ENCODE data around the gene ZNF532. TPM values are rescaled to one million over a fixed set of nuclear protein-coding genes. Genes with fewer than 3 reads are reported as not detected.
"Not testable (repeated sequence)": the region's sequence is repeated elsewhere in the genome, so short reads cannot be mapped to it uniquely, and the experiment has no call there.

ZNF532 gene
- total RNA-seq, 1 donor from 2014 or later: 33.1 TPM

DNA sequence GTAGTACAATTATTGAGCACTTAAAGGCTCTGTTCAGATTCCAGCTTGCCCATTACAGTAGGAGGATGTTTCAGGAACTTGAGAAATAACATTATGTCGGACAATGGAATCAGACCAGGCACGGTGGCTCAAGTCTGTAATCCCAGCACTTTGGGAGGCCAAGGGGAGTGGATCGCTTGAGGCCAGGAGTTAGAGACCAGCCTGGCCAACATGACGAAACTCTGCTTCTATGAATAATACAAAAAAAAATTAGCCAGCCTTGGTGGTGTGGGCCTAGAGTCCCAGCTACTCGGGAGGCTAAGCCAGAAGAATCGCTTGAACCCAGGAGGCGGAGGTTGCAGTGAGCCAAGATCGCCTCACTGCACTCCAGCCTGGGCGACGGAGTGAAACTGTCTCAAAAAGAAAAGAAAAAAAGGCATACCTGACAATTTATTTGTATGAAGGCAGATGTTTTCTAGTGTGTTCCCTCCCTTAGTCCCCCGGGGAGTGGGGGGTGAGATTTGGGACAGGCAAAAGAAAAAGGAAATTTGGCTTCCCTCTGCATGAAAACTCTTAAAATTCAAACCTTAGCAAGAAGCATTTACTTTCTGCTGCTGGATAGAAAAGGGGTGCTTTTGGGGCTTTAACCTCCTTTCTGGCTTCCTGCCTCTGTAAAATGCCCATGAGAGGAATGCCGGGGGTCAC, 13.7 kb upstream of the ZNF532 start:
- no peak for DNase-seq (ENCODE audit: low read depth in 2 of 2)

DNA sequence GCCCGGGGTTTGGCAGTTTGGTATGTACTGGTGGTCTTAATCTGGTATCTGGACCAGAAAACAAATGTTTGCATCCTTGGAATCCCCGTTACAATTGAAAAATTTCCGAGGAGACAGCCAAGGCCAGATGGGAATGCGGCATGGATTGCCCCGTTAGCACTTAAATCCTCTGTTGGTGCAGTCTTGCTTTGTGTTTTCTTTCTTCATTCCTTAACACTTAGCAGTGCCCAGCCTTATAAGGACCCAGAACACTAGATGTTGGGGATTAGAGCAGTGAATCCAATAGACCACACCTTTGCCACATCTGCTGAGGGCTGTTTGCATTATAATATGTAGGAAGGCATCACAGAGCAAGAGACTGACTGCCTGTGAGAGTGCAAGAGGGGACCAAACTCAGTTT, 12.8 kb upstream of the ZNF532 start:
- no peak for DNase-seq (ENCODE audit: low read depth in 2 of 2)

DNA sequence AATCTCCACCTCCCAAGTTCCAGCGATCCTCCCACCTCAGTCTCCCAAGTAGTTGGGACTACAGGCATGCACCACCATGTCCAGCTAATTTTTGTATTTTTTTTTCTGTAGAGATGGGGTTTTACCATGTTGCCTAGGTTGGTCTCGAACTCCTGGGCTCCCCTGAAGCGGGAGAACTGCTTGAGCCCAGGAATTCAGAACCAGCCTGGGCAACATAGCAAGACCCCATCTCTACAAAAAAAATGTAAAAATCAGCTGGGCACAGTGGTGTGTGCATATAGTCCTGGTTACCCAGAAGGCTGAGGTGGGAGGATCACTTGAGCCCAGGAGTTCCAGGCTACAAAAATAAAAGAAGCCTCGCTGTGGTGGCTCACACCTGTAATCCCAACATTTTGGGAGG, 12.0 kb upstream of the ZNF532 start:
- DNase-seq (ENCODE audit: low read depth in 2 of 2): no peak

DNA sequence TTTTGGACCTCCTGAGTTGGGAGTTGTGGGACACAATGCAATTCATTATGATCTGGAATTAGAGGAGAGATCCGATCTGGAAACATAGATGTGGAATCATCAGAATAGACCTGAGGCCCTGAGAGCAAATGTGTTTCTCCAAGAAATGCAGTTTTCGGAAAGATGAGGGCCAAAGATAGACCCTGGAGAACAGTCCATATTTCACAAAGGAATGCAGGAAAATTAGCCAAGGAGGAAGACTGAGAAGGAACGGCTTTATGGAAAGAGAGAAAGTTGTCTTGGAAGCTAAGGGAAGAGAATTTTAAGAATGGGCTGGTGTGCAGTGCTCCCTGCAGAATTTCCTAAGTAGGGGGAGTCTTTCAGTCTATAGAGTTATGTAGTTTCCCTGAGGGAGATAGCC, 11.1 kb upstream of the ZNF532 start:
- no peak for DNase-seq (ENCODE audit: low read depth in 2 of 2)

DNA sequence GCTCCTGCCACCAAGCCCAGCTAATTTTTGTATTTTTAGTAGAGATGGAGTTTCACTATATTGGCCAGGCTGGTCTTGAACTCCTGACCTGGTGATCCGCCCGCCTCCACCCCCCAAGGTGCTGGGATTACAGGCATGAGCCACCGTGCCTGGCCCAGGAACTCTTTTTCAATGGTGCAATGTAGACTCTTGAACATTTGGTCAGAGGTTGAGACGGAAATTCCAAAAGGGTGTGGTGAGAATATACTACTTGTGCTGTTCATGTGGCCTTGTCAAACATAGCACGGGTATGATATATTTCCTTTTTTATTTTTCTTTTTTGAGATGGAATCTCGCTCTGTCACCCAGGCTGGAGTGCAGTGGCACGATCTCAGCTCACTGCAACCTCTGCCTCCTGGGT, 9.2 kb upstream of the ZNF532 start:
- DNase-seq (ENCODE audit: low read depth in 2 of 2): not testable (repeated sequence)

DNA sequence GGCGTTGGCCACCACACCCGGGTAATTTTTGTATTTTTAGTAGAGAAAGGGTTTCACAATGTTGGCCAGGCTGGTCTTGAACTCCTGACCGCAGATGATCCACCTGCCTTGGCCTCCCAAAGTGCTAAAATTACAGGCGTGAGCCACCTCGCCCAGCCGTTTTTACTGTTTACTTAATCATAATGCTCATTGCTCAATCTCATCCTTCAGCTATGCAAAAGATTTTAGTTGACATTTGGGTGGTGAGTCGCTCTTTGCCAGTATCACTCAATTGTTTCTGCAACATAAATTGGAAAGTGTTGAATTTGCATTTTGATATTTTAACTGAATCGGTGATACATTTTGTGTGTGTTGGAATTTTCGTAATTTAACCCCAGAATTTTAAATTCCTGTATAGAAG, 7.8 kb upstream of the ZNF532 start:
- no peak for DNase-seq (ENCODE audit: low read depth in 2 of 2)

DNA sequence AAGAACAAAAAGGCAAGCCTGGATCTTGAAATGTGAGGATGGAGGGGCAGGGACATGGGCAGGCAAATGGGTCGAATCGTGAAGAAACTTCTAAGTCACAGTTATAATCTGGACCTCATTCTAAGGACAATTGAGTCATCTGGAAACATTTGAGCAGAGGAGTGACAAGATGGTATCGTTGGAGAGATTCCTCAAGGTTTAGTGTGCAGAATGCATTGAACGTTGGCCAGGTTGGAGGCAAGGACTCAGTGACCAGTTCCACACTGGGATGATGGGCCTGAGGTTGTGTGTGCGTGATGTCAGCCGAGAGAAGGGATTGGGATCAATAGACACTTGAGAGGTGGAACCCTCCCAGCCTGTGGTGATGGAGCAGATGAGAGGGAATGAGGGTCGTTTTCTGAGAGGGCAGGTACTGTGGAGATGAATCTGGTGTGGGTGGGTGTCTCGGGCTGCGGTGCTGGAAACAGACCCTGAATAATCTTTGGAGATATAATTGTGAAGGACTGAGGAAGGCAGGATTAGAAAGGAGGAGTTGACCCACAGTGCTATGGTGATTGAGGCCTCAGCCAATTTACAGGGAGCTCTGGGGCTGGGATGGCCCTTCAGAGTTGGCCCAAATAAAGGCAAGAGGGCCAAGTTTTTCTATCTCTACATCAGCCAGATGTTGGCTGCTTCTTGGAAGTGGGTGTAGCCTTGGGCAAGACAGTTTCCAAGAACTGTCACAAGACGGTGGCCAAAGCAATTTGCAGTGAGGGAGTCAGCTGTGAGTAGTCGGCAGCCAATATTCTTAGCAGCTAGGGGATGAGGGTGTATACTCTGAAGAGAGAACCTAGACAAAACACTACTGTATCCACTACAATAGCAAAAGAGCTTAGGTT, 5.8 kb upstream of the ZNF532 start:
- no peak for DNase-seq (ENCODE audit: low read depth in 2 of 2)

DNA sequence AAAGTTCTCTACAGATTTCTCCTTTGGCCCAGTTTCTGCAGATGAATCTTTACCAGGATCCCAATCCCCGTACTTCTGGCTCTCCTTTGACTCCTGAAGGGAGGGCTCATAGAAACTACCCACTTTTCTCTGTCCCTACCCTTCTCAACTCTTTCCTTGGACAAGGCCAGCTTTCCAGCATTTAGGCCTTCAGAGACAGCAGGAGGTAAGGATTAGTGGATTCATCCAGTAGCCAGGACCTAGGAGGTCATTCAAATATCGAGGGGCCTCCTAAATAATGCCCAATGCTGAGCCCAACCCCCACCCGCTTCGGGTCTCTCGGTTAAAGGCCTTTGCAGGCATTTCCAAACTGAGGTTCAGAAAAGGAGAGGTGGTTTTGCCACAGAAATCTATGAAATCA, 4.8 kb upstream of the ZNF532 start:
- DNase-seq (ENCODE audit: low read depth in 2 of 2): no peak

DNA sequence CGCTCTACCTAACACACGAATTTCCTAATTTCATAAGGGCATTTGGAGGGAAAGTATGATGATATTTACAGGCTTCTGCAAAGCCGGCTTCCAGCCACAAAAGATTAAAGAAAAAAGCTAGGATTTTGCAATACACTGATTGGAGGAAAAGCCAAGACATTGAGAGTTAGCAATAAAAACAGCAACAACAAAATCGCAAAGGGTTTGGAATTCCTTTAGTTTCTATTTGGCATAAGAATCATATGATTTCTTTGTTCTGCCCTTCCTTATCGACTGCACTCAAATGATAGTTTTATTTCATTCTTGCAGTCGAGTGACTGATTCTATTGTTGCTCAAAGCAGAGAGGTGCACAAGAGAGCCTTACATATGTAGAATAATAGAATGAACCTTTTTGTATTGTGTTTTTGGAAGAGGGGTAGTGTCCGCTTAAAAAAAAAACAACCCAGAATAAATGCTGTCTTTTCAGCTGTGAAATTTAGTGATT, 3.9 kb upstream of the ZNF532 start:
- DNase-seq (ENCODE audit: low read depth in 2 of 2): peak in 1 of 2 donors; percentile 9

DNA sequence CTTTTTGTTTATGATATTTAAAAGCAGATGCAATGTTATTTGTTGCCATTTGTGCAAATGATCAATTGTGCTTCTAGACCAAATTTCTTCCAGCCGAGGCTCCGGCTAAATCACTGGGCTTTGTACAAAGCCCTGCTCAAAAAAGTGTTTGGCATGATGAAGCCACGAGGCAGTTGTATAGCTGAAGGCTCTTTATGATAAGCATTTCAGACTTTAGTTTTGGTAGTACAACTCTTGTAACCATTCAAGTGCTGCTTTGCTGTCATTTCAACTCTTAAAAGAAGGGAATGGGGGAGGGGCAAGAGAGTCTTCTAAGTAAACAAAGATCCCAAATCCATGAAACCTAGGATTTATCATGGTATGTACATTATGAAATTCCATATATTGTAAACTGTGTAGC, 3.3 kb upstream of the ZNF532 start:
- no peak for DNase-seq (ENCODE audit: low read depth in 2 of 2)

DNA sequence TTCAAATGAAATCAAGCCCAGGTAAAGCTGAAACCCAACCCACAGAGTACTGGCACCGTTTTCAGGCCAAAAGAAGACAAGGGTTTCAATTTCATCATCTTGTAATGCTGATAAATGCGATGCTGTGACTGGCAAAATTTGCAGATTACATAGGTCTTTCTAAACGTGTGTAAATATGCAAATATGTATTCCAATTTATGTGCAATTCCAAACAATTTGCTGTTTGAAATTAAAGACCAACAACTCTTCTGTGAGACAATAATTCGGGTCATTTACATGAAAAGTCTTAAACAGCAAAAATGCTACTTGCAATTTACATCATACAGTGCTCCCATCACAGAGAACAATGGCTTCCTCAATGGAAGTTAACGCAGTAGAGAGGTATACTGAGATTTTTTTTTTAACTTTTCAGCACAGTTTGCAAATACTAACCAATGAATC, 2.8 kb upstream of the ZNF532 start:
- no peak for DNase-seq (ENCODE audit: low read depth in 2 of 2)

DNA sequence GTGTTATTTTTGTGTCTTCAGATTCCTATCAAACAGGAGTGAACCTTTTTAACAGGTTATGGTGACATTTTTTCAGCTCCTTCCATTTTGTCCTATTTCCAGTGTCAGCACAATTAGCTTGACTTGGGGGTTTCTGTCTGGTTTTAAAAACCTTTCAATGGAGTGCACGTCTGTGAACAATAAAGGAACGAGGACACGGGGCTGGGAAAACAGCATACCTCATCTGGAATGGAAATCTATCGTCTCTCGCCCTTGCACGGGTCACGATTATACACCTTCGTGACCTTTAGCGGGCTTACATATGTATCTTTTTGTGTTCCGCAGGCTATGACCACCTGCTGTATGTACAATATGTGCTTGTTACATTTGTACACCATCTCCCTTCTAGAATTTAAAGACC, 2.3 kb upstream of the ZNF532 start:
- no peak for DNase-seq (ENCODE audit: low read depth in 2 of 2)

DNA sequence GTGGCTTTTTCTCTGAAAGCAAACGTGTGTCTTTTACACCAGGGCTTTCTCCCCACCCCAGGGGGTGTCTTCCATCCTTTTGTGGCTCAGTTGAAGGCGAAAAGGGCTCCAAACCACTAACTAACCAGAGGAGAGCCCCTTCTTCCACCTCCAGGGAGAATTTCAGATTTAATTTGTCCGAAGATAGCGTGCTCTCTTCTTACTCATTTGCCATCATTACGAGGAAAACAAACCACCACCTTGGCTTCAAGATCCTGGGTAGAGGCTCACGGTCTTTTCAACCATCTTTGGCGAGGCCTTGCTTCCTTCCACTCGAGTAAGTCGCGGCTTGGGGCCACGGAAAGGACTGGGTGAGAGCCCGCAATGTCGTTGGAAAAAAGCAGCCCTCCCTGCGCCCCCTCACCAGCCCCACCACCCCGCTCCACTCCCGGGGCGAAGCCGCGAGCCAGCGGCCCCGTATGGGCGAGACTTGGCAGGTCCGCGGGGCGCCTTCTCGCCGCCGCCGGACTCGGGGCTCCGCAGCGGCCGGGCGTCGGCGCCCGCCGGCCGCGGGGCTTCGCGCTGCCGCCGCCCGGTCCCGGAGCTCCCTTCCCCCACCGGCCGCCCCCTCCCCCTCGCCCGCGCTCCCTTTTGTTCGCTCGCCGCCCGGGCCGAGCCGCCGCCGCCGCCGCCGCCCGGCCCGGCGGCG, 1.7 kb upstream of the ZNF532 start:
- peak in 1 of 2 donors; percentile 35 for DNase-seq (ENCODE audit: low read depth in 2 of 2)

DNA sequence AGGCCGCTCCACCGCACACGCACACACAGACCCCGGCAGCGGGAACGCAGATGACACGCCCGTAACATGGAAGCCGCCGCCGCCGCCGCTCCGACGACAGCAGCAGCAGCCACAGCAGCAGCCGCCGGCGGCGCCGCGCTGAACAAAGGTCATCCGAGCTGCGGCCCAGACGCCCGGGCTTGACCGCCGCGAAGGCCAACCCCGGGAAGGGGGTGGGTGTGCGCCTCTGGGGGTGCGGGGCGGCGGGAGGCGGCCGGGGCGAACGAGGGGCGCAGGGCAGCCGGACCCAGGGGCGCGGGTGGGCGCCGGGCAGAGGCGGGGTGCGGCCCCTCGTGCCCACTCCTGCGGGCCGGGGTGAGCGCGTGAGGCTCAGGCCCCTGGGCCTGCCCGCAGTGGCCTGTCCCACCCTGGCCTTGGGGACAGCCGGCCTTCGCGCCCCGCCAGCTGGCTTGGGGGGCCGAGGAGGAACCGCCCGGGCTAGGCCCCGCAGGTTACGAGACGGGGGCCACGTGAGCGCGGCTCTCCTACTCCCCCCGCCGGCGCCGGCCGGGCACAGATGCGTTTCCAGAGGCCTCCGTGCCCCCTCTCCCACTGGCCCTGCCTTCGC, 1.0 kb upstream of the ZNF532 start:
- DNase-seq (ENCODE audit: low read depth in 2 of 2): peak in 1 of 2 donors; percentile 61

DNA sequence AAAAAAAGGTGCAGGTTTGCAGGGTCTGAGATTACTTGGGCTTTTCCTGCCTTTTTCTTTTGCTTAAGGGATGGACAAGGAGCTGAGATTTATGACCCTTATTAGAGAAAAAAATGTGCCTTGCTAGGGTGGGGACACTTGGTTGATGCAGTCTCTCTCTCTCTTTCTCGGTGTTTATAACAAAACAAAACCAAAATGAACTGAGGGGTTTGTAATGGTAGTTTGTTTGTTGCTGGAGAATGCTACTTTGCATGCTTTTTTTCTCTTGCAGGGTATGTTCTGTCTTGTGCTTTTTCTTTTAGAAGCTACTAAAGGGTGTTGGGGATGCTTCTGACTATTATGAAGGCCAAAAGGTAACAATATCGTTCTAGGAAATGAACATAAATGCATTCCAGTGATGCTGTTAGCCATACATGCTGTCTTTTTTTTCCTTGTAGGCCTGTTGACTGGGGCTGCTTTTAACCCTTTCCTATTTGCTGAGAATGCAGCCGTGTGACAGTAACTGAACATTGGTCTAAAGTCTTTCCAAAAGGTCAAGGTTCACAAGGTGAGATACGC, 435 bp downstream of the ZNF532 start:
- DNase-seq (ENCODE audit: low read depth in 2 of 2): no peak

DNA sequence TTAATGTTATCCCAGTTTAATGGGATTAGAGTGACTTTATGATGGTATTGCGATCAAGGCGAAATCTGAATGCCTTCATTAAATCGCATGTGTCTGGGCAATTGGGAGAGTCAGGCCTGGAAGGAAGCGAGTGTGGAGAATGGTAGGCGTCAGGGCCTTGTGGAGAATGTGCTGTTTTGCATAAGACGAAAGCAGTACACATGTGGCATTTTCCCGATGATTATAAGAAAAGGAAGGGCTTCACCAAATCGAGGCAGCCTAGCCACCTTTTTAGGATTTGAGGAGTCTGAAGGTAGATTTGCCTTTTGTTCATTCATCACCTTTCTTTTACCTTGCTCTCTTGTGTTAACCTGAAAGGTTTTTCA, 1.0 kb downstream of the ZNF532 start:
- DNase-seq (ENCODE audit: low read depth in 2 of 2): no peak

DNA sequence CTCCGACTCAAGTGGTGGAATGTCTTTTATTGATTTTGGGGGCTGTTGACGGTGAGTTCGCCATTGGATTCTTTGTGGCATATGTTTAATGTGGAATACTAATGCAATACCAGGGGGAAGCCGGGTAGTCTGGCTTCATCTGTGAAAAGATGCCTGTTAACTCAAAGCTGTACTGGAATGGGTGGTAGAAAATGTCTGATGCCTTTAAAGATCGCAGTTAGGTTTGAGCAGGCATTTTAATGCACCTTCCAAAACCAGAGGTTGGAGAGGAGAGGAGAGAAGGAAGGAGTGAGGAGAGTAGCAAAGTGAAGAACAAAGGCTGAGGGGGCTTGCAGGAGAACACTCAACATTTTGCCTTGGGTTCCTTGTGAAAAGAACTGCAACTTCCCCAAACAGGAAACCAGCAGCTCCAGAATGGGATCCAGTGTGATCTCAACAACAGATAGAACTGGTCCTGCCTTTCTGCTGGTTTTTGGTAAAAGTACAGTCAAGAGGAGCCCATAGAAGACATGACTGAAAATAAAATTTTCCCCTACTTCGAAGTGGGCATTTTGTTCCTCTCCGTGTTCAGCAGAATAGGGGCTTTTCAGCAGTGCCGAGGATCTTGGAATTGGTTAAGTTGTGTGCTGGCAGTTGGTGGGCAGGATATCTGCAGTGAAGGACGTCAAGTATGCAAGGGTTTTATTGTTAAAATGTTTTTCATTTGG, 1.5 kb downstream of the ZNF532 start:
- peak in 1 of 2 donors; percentile 43 for DNase-seq (ENCODE audit: low read depth in 2 of 2)

DNA sequence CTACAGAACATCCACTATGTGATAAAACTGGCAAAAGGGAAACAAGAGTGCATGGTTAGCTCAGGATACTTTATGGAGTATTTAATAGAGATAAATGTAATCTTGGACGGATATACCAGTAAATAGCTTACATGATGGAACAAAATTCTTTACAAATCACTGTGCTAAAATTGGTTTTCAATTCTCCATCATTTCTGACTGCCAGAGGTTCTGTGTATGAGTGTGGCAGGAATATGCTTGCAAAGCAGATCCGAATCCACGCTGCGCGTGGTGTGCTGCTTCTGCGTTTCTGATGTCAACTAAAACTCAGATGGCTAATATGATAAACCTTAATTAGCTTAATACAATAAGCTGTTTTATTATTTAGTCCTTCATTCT, 2.1 kb downstream of the ZNF532 start:
- DNase-seq (ENCODE audit: low read depth in 2 of 2): no peak

DNA sequence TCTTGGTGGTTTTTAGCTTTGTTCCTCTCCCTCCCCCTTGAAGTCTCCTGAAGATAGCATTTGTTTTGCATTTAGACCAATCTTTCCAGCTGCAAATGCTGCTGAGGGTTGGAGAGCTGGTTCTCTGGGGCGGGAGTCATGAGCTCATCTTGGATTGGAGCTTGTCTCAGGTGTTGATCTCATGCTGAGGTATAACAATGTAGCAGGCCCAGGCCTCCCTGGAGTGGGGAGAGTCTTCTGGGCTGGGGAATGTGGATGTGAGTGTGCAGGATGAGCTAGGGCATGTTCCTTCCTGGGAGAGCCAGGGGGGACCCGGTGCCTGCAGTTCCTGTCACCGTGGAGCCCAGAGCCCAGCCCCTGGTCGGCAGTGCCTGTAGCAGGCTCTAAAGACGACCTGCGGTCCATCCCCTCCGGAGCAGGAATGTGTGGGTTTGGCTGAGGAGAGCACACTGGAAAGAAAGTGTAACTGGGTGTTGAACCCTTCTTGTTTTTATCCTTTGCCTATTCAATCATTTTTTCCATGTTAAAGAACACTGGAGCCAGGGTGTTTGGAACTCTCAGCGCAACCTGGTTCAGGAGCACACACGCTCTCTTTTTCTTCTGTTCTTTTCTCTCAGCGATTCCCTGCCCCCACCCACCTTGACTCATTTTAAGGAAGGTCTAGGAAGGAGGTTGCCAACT, 2.7 kb downstream of the ZNF532 start:
- no peak for DNase-seq (ENCODE audit: low read depth in 2 of 2)

DNA sequence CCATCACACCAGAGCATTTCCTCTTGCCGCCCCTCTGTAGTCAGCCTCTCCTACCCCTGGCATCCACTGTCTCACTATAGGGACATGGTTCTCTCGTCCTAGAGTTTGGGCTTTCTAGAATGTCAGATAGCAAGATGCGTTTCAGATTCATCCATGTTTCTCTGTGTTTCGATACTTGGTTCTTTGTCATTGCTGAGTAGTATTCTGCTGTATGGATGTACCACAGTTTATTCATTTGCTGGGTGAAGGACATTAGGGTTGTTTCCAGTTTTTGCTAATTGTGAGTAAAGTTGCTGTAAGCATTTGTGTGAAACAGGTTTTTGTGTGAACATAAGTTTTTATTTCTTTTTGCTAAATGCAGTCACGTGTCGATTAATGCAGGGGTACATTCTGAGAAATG, 3.8 kb downstream of the ZNF532 start:
- DNase-seq (ENCODE audit: low read depth in 2 of 2): no peak

Data from dermis microvascular lymphatic vessel endothelial cell (primary cell).